ENCODE data around the gene C9orf57. TPM values are rescaled to one million over a fixed set of nuclear protein-coding genes. Genes with fewer than 3 reads are reported as not detected.

The C9orf57 gene
- total and polyA plus RNA-seq, 9 of the 15 experiments (the other 6 are each of a cell fraction or from before 2014, with no cell fraction given): not detected

GRCh38 chr9:72092820-72093219 is 32.4 kb upstream of the C9orf57 start:
- ATAC-seq (no peak), FAIRE-seq (no peak), DNase-seq (ENCODE audit: extremely low read depth in 1 of 4, low spot score in 3 of 4) (no peak)
- no TSS peak for BruUV-seq (replicated peaks)
- H3K4me1 ChIP-seq (replicated peaks in 1 of 2; ENCODE audit: control insufficient read depth in 2 of 2, insufficient read depth in 2 of 2, low read length in 2 of 2): no peaks in the 10 kb centered on the region
- H3K4me2 ChIP-seq (ENCODE audit: insufficient read depth, low read length): no peak overlapping the region
- no peak overlapping the region for H3K27ac ChIP-seq (ENCODE audit: extremely low read depth, low read depth, low read length)
- no peaks in the 10 kb centered on the region for H4K20me1 ChIP-seq (replicated peaks; ENCODE audit: control insufficient read depth, insufficient read depth, low read length)
- POLR2A ChIA-PET: interaction anchor here (0.7 to 1.5 kb wide), 2 partner anchors 34 to 388 kb away, joined by 3 to 4 read pairs; no protein-coding TSS in a partner anchor
- 1% methylated on average over 5 of the region's 6 CpGs for WGBS (ENCODE audit: insufficient coverage, low coverage, missing lambda C conversion rate)
- in situ Hi-C loops (cut with MboI) (no loop called here), intact Hi-C loops (cut with micrococcal nuclease) (no loop called here)
- H3K9me3 ChIP-seq (replicated peaks; ENCODE audit: control insufficient read depth, insufficient read depth, low read depth, low read length): no peaks in the 10 kb centered on the region
- peaks cover 2 to 13% of the 10 kb centered on the region in 2 experiments; a peak in 2 of 5 replicates for H3K27me3 ChIP-seq (ENCODE audit: control insufficient read depth in 2 of 2, insufficient read depth in 2 of 2, low read length in 2 of 2)
- H3K36me3 ChIP-seq (ENCODE audit: control insufficient read depth, insufficient read depth, low read length): no peaks in the 10 kb centered on the region
- no peaks in the 10 kb centered on the region for H3K79me2 ChIP-seq (ENCODE audit: control insufficient read depth, insufficient read depth, low read length)
- CTCF ChIA-PET (ENCODE audit: low intra/inter-chr PET ratio): no interaction called here
- no peak overlapping the region for H3K9ac ChIP-seq (ENCODE audit: insufficient read depth in 1 of 2, low read depth in 2 of 2, low read length in 2 of 2)
- H2AFZ ChIP-seq (ENCODE audit: low read depth, low read length): no peak overlapping the region
- TF ChIP-seq THRA (IDR thresholded peaks at IDR 0.05) (no peak), ZC3H11A (IDR thresholded peaks at IDR 0.05; ENCODE audit: low read depth, low read length) (no peak), HES1 (IDR thresholded peaks at IDR 0.05; ENCODE audit: low read depth) (no peak), HMG20A (CRISPR knock-in tag; conservative IDR thresholded peaks at IDR 0.05) (no peak), CBX8 (IDR thresholded peaks at IDR 0.05; ENCODE audit: borderline replicate concordance, extremely low read depth, low read depth, low read length, poor library complexity, severe bottlenecking) (no peak), SMARCB1 (IDR thresholded peaks at IDR 0.05; ENCODE audit: insufficient read length, low read depth) (no peak), NFATC3 (IDR thresholded peaks at IDR 0.05) (no peak), ZNF79 (CRISPR knock-in tag; IDR thresholded peaks at IDR 0.05; ENCODE audit: low read depth) (no peak), FOXA1 (IDR thresholded peaks at IDR 0.05; ENCODE audit: borderline replicate concordance) (no peak), FOXM1 (IDR thresholded peaks at IDR 0.05; ENCODE audit: low read depth) (no peak), FOXM1 (CRISPR knock-in tag; IDR thresholded peaks at IDR 0.05; ENCODE audit: low read depth) (no peak), KLF16 (IDR thresholded peaks at IDR 0.05) (no peak), CTBP1 (IDR thresholded peaks at IDR 0.05; ENCODE audit: borderline replicate concordance) (no peak), PYGO2 (tag; IDR thresholded peaks at IDR 0.05) (no peak), MYBL2 (IDR thresholded peaks at IDR 0.05; ENCODE audit: low read depth) (no peak), MYBL2 (CRISPR knock-in tag; IDR thresholded peaks at IDR 0.05; ENCODE audit: borderline replicate concordance) (no peak), ELF1 (tag; IDR thresholded peaks at IDR 0.05) (no peak), JUNB (CRISPR knock-in tag; conservative IDR thresholded peaks at IDR 0.05) (no peak), CREB3 (tag; conservative IDR thresholded peaks at IDR 0.05; ENCODE audit: low read depth) (no peak), HMBOX1 (IDR thresholded peaks at IDR 0.05) (no peak), CGGBP1 (CRISPR knock-in tag; IDR thresholded peaks at IDR 0.05) (no peak), NFIC (IDR thresholded peaks at IDR 0.05) (no peak)
- H3K4me3 ChIP-seq: no peak overlapping the region
- H3K9me1 ChIP-seq (ENCODE audit: control insufficient read depth, insufficient read depth, low read length): no peaks in the 10 kb centered on the region

All from K562 (cell line).